Thyroid gland (tissue), 4 donors: ENCODE data around the gene BANP. TPM values are rescaled to one million over a fixed set of nuclear protein-coding genes. Genes with fewer than 3 reads are reported as not detected.
A peak's percentile ranks its signal among the peaks of the same experiment; 100 is the strongest.
"Not testable (repeated sequence)": the region's sequence is repeated elsewhere in the genome, so short reads cannot be mapped to it uniquely, and the experiment has no call there.

ENCODE experiments used
- DNase-seq, 2 donors: peaks; one replicate each; pipeline ENCODE4 v3.0.0-alpha.2; 2019
- H3K27ac ChIP-seq, 3 donors: fragments of 200-600 bp; sonication (generic); 1 replicate in 2 of 3; 2 replicates in 1 of 3; pipeline ENCODE4 v1.5.1; 2016 to 2019; ENCODE audit warnings: mild to moderate bottlenecking in 1 of 3, moderate library complexity in 1 of 3
- H3K27me3 ChIP-seq: fragments of 200-600 bp; sonication (generic); one replicate; pipeline ENCODE4 v1.5.1; 2019
- H3K36me3 ChIP-seq, 2 donors: fragments of 200-600 bp; sonication (generic); one replicate each; pipeline ENCODE4 v1.5.1; 2016 to 2019
- H3K4me1 ChIP-seq, 2 donors: fragments of 200-600 bp; sonication (generic); one replicate each; pipeline ENCODE4 v1.5.1; 2017 to 2019
- H3K4me3 ChIP-seq, 3 donors: fragments of 200-600 bp; sonication (generic); replicated peaks in 1 of 3; 1 replicate in 2 of 3; 2 replicates in 1 of 3; pipeline ENCODE4 v1.5.1; 2016; ENCODE audit warnings: mild to moderate bottlenecking in 1 of 3
- H3K9me3 ChIP-seq: fragments of 200-600 bp; sonication (generic); one replicate; pipeline ENCODE4 v1.5.1; 2017
- CTCF ChIP-seq, 6 experiments: fragments of 200-600 bp in 3 of 6; fragments of 450-650 bp in 3 of 6; sonication (generic) in 3 of 6; IDR thresholded peaks; one replicate each; pipeline ENCODE4 v1.5.1; 2016 to 2019; ENCODE audit warnings: antibody characterized with exemption in 6 of 6, mild to moderate bottlenecking in 2 of 6, inconsistent platforms in 1 of 6, moderate library complexity in 1 of 6
- POLR2A ChIP-seq, 2 donors: fragments of 450-650 bp; IDR thresholded peaks; one replicate each; pipeline ENCODE4 v1.6.1; 2017; ENCODE audit warnings: antibody characterized with exemption in 2 of 2, mild to moderate bottlenecking in 2 of 2, moderate library complexity in 1 of 2
- WGBS, 2 donors: methylation state at CpG; one replicate each; pipeline ENCODE4 v1.1.5; 2017; 5-methylcytosine and 5-hydroxymethylcytosine counted together
- intact Hi-C: fragments of 100-400 bp; cut with DNase I; formaldehyde crosslinking; loops from one replicate; pipeline ENCODE4 v1.15.1; 2023
- total RNA-seq, 4 donors: library from RNA; depleted of rRNA; stranded (reverse); fragments of >200 nt; gene quantifications; one replicate each; pipeline ENCODE4 v1.2.3, GENCODE V29; 2016

Gene BANP
- total RNA-seq, 4 donors from 2014 or later, result 22.8 to 42.7 (median 29.8) TPM

- H3K27me3 ChIP-seq, result no peaks in the 10 kb centered on the region
- H3K27ac ChIP-seq, result no peak overlapping the region
- 82 to 87% methylated on average over 17 to 22 of the region's 23 CpGs for WGBS, 2 donors
- TF ChIP-seq CTCF (IDR thresholded peaks at IDR 0.05) (no peak), POLR2A (IDR thresholded peaks at IDR 0.05) (no peak)
- peaks cover 0 to 16% of the 10 kb centered on the region in 2 donors for H3K4me1 ChIP-seq
- H3K9me3 ChIP-seq, result no peaks in the 10 kb centered on the region
- intact Hi-C loops, result no loop called here
- H3K4me3 ChIP-seq, result no peak overlapping the region
- DNase-seq, result no peak
- no peaks in the 10 kb centered on the region for H3K36me3 ChIP-seq
Measured at GRCh38 chr16:88022076-88023042, 71.1 kb downstream of the BANP start.

GRCh38 chr16:88023366-88023765 lies 72.1 kb downstream of the BANP start:
- intact Hi-C loops, result no loop called here
- 89 to 91% methylated on average over 11 to 12 of the region's 12 CpGs for WGBS, 2 donors
- H3K36me3 ChIP-seq, result peaks cover 4 to 5% of the 10 kb centered on the region in 2 donors

GRCh38 chr16:88023786-88024185 lies 72.6 kb downstream of the BANP start:
- DNase-seq, result no peak
- Histone ChIP-seq H3K9me3 (no peaks in the 10 kb centered on the region), H3K4me3 (no peak overlapping the region), H3K4me1 (peaks cover 0 to 16% of the 10 kb centered on the region in 2 donors), H3K36me3 (peaks cover 4 to 5% of the 10 kb centered on the region in 2 donors), H3K27ac (no peak overlapping the region), H3K27me3 (no peaks in the 10 kb centered on the region)
- WGBS, 2 donors, result 91 to 100% methylated on average over 8 to 16 of the region's 16 CpGs
- intact Hi-C loops, result no loop called here
- TF ChIP-seq CTCF (IDR thresholded peaks at IDR 0.05), result no peak
- no peak for TF ChIP-seq POLR2A (IDR thresholded peaks at IDR 0.05)

More at GRCh38 chr16:88023366-88023765, 72.1 kb downstream of the BANP start:
- no peak overlapping the region for H3K4me3 ChIP-seq
- TF ChIP-seq POLR2A (IDR thresholded peaks at IDR 0.05) (no peak), CTCF (IDR thresholded peaks at IDR 0.05) (no peak)
- H3K27me3 ChIP-seq, result no peaks in the 10 kb centered on the region
- peaks cover 0 to 16% of the 10 kb centered on the region in 2 donors for H3K4me1 ChIP-seq
- no peaks in the 10 kb centered on the region for H3K9me3 ChIP-seq
- H3K27ac ChIP-seq, result no peak overlapping the region
- no peak for DNase-seq

- H3K4me1 ChIP-seq, result peaks cover 0 to 16% of the 10 kb centered on the region in 2 donors
- WGBS, 2 donors, result 75 to 77% methylated on average over 21 of the region's 21 CpGs
- TF ChIP-seq CTCF (IDR thresholded peaks at IDR 0.05), result peak in 2 of 6 experiments; percentile 4 to 33
- peak; percentile 15 to 17 for DNase-seq
- H3K27me3 ChIP-seq, intact Hi-C loops, H3K27ac ChIP-seq, H3K9me3 ChIP-seq, H3K36me3 ChIP-seq, H3K4me3 ChIP-seq: not testable (repeated sequence)
Measured at GRCh38 chr16:88024491-88025085, 73.4 kb downstream of the BANP start.

- TF ChIP-seq CTCF (IDR thresholded peaks at IDR 0.05), result peak in 1 of 6 experiments; percentile 15
- H3K27ac ChIP-seq, H3K27me3 ChIP-seq, intact Hi-C loops, H3K9me3 ChIP-seq, H3K36me3 ChIP-seq, H3K4me3 ChIP-seq: not testable (repeated sequence)
- peak; percentile 66 to 68 for DNase-seq
- 23 to 29% methylated on average over 10 of the region's 10 CpGs for WGBS, 2 donors
- H3K4me1 ChIP-seq, result peaks cover 0 to 16% of the 10 kb centered on the region in 2 donors
Measured at GRCh38 chr16:88025086-88025492, 73.9 kb downstream of the BANP start.

- H3K9me3 ChIP-seq, DNase-seq, H3K27me3 ChIP-seq, intact Hi-C loops, H3K36me3 ChIP-seq, H3K27ac ChIP-seq, H3K4me3 ChIP-seq: not testable (repeated sequence)
- peaks cover 0 to 16% of the 10 kb centered on the region in 2 donors for H3K4me1 ChIP-seq
- WGBS, 2 donors, result 93 to 97% methylated on average over 24 of the region's 24 CpGs
Measured at GRCh38 chr16:88025828-88026555, 74.8 kb downstream of the BANP start.
